GM18526 (cell line): ENCODE measurements around the gene ENO2.

Experiments
- POLR2A ChIP-seq: IDR thresholded peaks from 3 replicates; pipeline ENCODE4 v1.6.1; 2011; ENCODE audit not compliant: insufficient read length; ENCODE audit errors: extremely low read depth

The ENO2 gene

DNA sequence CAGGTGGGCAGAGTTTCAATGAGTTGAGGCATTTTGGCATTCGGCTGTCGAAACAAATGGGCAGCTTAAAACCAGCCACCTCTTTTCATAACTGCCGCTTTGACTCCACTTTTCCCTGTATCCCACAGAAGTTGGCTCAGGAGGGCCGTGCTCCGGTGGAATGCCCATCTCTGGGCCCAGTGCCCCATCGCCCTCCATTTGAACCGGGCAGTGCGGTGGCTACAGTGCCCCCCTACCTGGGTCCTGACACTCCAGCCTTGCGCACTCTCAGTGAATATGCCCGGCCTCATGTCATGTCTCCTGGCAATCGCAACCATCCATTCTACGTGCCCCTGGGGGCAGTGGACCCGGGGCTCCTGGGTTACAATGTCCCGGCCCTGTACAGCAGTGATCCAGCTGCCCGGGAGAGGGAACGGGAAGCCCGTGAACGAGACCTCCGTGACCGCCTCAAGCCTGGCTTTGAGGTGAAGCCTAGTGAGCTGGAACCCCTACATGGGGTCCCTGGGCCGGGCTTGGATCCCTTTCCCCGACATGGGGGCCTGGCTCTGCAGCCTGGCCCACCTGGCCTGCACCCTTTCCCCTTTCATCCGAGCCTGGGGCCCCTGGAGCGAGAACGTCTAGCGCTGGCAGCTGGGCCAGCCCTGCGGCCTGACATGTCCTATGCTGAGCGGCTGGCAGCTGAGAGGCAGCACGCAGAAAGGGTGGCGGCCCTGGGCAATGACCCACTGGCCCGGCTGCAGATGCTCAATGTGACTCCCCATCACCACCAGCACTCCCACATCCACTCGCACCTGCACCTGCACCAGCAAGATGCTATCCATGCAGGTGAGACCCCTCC lies 24.2 kb downstream of the ENO2 start:
- no peak for TF ChIP-seq POLR2A

DNA sequence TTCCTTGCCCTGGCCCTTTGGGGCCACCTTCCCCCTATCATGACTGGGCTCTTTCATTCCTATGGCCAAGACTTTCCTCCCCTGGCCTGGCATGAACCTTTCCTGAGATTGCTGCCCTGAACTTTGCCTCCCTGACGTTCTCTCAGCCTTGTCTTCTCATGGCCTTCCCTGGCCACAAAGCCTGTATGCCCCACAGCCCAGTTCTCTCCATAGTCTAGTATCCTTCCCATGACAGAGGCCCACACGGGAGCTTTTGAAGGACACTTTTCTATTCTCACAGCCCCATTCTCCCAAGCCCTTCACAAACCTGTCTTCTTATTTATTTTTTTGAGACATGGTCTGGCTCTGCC lies 24.8 kb downstream of the ENO2 start:
- TF ChIP-seq POLR2A: no peak

DNA sequence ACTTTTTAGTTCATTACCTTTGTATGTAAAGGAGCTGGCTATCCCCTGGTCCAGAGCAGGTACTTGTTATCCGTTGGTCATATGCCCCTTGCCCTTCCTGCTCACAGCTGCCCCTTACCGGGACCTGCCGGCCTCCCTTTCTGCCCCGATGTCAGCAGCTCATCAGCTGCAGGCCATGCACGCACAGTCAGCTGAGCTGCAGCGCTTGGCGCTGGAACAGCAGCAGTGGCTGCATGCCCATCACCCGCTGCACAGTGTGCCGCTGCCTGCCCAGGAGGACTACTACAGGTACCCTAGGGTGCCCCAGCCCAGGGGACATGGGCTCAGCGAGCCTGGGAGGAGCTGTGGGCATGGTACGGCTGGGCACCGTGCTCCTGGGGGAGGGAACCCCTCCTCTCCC lies 26.9 kb downstream of the ENO2 start:
- no peak for TF ChIP-seq POLR2A

DNA sequence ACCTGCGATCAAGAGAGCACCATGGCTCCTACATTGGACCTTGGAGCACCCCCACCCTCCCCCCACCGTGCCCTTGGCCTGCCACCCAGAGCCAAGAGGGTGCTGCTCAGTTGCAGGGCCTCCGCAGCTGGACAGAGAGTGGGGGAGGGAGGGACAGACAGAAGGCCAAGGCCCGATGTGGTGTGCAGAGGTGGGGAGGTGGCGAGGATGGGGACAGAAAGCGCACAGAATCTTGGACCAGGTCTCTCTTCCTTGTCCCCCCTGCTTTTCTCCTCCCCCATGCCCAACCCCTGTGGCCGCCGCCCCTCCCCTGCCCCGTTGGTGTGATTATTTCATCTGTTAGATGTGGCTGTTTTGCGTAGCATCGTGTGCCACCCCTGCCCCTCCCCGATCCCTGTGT lies 27.4 kb downstream of the ENO2 start:
- no peak for TF ChIP-seq POLR2A

DNA sequence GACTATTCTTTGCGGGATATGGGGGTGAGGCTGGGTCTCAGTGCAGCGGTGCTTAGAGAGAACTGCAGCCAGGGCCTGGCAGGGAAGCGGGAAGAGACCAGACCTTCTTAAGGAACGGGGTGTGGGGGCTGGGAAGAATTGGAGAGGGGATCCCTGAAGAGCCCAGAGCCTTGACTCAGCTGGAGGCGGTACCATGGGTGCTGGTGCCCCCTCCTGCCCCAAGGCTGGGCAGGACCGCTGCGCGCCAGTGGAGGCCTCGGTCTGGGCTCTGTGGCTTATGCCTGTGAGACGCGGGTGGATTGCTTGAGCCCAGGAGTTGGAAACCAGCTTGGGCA lies 27.9 kb downstream of the ENO2 start:
- no peak for TF ChIP-seq POLR2A

DNA sequence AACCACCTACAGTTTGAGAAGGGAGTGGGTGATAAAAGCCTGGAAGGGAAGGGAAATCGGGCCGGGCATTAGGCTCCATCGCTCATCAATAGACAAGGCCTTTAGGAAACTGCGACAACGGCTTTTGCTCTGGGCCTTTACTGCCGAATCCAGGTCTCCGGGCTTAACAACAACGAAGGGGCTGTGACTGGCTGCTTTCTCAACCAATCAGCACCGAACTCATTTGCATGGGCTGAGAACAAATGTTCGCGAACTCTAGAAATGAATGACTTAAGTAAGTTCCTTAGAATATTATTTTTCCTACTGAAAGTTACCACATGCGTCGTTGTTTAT lies 29.0 kb downstream of the ENO2 start:
- no peak for TF ChIP-seq POLR2A

DNA sequence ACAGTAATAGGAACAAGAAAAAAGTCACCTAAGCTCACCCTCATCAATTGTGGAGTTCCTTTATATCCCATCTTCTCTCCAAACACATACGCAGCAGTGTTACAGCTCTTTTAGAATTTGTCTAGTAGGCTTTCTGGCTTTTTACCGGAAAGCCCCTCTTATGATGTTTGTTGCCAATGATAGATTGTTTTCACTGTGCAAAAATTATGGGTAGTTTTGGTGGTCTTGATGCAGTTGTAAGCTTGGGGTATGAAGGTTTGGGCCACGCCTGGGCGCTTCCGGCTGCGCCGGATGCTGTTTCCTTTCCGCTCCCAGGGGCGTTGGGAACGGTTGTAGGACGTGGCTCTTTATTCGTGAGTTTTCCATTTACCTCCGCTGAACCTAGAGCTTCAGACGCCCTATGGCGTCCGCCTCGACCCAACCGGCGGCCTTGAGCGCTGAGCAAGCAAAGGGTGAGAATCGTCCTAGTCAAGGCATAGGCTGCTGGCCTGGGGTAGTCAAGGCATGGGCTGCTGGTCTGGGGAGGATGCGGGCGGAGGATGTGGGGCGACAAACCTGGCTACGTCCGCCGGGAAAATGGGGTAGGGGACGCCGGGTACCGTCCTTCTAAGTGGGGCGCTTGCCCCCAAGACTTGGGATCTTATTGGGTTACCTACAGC lies 29.5 kb downstream of the ENO2 start, which contains the start of the genes C12orf57 and RNU7-1:
Gene C12orf57 (plus strand): TSS at position 301 of the 659 bp plus-strand sequence. CDS start 100 bp downstream, at position 401.
Gene RNU7-1 (plus strand): TSS at position 95 of the 659 bp plus-strand sequence.
- peak; percentile 100 for TF ChIP-seq POLR2A

DNA sequence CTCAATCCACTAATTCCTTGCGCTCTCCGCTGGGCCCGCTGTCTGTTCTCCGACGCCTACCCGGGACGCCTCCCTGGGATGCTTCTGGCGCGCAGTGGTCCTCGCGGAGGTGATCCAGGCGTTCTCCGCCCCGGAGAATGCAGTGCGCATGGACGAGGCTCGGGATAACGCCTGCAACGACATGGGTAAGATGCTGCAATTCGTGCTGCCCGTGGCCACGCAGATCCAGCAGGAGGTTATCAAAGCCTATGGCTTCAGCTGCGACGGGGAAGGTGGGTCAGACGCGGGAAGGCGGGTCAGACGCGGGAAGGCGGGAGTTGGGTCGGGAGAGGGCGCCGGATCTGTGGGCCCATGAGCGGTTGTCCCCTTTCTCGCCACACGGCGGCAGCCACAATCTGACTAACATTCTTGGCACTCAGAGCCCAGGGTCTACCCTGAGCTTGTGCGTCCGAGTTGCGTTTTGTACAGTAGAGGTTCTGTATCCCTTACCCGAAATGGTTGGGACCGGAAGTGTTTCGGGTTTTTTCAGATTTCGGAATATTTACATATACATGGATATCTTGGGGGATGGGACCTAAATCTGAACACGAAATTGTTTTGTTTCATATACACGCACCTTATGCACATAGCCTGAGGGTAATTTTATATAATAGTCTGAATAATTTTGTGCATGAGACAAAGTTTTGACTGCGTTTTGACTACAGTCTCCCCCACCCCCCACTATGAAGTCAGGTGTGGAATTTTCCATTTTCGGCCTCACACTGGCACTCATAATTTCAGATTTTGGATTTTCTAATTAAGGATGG lies 30.2 kb downstream of the ENO2 start:
- no peak for TF ChIP-seq POLR2A

DNA sequence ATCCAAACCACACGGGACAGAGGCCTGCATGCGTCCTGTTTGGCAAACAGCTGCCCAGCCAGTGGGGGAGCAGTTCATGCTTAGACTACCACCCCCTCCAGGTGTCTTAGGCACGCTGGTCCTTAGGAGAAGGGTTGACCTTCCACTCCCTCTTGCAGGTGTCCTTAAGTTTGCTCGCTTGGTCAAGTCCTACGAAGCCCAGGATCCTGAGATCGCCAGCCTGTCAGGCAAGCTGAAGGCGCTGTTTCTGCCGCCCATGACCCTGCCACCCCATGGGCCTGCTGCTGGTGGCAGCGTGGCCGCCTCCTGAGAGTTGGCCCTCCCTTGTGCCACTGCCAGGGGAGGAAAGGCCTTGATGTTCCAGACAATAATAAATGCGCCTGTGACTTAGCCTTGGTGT lies 31.2 kb downstream of the ENO2 start:
- no peak for TF ChIP-seq POLR2A

DNA sequence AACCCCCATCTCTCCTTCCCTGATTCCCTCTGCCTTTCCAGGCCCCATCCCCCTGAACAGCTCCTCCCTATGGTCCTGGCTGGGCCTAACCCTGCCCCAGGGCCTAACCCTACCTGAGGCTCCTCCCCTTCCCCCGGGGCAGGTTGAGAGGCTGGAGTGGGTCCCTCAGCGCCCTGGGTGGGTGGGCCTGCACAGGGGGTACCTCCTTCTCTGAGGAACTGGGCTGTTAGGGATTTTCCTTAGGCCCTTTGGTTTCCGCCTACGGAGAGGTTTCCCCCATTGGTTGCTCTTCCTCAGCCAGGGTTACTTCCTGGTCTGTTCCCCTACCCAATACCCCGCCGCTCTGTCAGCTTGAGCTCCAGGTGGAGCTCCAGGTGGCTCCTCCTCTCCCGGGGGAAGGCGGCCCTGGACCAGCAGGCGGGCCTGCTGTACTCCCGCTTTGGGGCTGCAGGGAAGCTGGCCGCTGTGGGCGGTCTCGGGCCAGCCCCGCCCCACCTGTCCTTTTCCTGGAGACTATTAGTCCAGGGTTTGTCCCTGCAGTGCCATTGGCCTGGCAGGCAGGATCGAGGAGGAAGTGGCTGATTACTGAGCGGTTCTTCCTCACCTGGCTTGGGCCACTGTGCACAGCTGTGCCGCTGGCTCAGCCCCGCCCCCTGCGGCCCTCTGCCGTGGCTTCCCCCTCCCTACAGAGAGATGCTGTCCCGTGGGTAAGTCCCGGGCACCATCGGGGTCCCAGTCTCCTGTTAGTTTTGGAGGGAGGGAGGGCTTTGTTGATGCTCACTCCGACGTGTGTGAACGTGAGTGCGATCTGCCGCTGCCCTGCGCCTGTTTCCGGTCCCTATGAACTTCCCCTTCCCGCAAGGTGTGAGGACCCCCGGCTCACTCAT lies 31.9 kb downstream of the ENO2 start:
- TF ChIP-seq POLR2A: peak; percentile 52

DNA sequence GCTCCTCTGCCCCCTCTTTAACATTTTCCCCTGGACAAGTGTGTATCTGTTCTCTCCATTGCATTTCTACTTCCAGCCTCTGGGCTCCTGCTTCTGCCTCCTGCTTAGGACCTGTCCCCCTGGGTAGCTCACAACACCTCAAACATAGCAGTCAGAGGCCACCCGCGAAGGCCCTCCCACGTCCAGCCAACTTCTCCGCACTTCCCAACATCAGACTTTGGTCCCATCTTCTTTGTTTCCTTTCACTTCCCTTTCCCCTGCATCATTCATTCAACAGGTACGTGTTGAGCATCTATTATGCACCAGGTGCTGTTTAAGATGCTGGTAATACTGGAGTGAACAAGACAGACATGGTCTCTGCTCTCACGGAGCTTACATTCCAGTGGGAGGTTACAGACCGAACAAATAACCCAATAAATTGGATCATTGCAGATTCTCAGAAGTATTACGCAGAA lies 32.6 kb downstream of the ENO2 start:
- no peak for TF ChIP-seq POLR2A

DNA sequence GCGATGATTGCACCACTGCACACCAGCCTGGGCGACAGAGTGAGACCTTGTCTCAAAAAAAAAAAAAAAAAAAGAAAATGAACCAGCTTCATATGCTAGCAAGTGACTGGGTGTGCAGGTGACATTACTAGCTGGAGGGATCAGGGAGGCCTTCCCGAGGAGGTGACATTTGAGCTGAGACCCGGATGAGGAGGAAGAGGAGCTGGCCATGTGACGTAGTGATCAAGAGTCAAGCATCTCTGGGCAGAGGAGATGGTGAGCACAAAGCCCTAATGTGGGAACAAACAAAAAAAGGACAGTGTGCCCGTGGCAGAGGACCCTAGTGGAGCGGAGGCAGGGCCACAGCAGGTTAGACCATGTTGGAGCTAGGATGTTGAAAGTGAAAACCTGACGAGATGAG lies 33.2 kb downstream of the ENO2 start:
- no peak for TF ChIP-seq POLR2A

DNA sequence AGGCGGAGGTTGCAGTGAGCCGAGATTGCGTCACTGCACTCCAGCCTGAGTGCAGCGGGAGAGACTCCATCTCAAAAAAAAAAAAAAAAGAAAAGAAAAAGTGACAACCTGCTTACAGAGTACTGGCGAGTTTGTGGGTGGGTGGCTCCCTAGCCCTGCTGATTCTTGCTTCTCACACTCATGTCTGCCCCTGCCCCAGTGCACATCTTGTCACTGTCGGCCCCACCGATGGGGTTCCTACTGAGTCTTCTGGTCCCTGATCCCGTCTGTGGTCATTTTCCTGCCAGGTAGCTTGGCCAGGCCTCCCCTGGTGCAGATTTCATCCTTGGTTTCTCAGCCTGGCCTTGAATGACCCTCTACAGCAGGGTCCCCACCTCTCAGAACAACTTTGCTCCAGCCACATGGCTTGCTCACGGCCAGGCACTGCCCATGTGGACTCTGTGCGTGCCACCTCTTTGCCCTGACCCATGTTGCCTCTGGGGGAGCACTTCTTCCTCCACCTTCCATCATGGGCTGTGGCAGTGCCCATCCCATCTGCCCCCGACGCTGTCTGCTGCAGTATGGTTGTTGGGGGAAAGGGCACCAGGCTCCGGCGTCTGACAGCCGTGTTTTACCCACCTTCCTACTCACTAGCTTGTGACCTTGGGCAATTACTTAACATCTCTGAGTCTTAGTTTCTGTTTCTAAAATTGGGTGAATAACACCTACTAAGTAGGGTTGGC lies 34.7 kb downstream of the ENO2 start:
- TF ChIP-seq POLR2A: no peak

DNA sequence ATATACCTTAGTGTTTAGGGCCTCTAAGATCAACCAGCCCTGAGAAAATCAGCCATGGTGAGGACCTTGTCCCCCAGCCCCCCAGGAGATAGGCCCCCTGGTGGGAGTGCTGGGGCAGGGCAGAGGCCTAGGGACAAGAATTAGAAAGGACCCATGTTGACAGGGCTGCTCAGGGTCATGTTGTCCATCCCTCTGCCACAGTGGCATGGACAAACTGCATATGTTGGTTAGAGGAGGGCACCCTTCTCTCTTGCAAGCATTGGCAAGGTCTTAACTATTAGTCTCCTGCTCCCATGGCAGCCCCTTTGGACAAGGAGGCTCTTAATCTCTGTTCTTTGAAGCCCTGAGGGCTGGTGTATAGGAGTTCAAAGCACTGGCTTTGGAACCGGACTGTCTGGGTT lies 36.0 kb downstream of the ENO2 start:
- TF ChIP-seq POLR2A: no peak
